UCSD-AML1 (cell line): ENCODE measurements around the gene LSP1.

Source experiments
- DNase-seq: peaks from one replicate; lab custom pipeline; 2025; ENCODE audit not compliant: unreplicated experiment; lab: John Stamatoyannopoulos, UW

Gene LSP1

DNA sequence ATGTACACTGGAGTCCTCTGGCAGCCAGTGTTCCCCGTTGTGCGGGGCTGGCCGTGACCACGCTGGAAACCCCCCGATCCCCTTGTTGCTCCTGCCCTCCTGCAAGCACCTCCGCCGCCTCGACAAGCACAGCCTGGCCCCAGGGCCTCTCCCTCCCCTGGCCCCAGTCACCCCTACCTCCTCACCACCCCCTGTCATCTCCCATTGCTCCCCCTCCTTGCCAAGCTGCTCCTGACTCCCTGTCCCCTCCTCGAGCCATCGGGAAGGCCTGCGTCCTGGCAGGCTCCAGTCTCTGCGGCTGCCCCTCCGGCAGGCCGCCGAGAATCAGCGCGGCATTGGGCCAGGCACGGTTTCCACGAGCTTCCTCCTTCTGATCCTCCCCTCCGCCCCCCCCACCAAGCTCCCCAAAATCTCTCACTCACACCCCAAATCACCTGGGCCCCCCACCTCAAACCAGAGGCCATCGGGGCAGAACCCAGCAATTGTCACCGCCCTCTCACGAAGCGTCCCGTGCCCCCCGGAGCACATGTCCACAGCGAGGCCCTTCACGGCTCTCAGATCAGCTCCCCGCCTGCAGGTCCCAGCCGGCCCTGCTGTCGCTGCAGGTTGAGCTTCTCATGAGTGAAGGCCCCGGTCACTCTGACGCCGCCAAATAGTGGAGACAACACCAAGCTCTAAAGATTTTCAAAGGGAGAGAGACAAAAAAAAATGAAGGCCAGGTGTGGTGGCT is 5.7 kb upstream of the LSP1 start:
- no peak for DNase-seq

DNA sequence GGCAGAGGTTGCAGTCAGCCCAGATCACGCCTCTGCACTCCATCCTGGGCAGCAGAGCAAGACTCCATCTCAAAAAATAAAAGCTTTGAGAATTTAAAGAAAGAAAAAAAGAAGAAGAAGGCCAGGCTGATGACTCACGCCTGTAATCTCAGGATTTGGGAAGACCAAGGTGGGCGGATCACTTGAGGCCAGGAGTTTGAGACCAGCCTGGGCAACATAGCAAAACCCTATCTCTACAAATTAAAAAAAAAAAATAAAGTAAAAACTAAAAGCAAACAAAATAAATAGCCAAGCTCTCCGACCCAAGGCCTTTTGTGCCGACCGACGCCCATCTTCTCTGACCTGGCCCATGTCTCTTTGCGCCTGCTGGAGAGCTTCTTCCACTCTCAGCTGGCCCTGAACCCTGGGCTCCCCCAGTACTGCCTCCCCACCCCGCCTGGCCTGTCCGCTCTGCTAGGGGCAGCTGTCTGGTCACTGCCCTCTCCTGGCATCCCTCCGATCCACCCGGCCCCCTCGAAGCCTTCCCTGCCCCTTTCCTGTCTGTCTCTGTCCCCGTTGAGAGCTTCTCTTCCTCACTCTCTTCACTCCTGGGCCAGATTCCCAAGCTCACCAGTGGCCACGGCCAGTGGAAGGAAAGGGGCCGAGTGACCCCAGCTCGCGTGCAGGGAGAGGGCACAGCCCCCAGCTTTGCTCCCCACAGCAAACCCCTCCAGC is 4.8 kb upstream of the LSP1 start:
- DNase-seq: no peak

DNA sequence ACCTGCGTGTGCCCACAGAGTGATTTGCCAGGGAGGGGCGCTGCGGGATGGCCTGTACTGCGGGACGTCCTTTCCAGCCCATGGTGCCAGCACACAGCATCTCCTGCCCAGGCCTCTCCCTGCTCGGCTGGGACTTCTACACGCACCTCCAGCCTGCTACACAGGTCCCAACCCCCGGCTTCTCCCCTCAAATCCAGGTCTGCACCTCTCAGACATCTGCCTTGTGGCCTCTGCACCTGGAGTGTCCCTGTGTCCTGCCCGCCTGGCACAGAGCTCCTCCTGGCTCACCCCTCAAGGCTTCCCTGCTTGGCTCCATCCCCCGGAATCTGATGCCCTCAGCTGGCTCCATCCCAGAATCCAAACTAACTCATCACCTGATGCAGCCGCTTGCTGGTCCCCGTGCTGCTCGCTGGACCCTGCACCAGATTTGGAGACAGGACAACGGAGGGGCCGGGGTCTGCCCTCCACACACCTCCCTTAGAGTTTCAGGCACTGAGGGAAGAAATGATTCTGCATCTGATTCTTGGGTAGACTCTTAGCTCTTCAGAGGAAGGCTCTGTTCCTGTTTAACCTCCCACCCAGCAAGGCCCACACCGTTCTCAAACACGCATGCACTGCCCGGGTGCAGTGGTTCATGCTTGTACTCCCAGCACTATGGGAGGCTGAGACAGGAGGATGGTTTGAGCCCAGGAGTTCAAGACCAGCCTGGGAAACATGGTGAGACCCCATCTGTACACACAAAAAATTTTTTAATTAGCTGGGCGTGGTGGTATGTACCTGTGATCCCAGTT is 4.0 kb upstream of the LSP1 start:
- no peak for DNase-seq

DNA sequence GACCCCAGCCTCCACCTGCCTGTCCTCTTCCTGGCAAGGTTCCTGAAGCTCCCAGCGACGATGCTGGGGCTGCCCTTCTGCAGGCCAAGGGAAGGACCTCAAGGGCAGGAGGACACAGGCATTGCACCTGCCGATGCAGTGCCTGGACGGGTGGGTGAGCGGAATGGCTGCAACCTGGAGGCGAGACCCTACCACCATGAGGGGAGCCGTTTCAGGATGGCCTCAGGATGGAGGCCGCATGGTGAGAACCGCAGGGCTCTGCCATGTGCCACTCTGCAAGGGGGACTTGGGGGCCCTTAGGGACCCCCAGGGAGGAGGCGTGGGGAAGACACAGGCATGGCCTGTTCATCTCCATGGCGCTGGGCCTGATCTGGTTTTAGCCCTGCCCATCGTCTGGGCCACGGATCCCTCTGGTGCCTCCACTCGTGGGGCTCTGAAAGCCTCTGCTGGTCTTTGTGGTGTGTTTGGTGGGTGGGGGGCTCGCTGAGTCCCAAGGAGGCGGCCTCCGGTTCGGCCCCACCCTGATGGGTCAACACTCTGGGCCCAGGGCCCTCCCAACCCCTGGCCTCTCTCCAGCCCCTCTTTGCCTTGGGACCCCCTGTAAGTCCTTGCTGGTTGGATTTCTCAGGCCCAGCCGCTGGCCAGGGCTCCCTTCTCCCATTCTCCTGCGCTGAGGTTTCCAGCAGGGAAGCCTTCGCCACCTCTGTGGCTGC is 1.3 kb upstream of the LSP1 start:
- no peak for DNase-seq

DNA sequence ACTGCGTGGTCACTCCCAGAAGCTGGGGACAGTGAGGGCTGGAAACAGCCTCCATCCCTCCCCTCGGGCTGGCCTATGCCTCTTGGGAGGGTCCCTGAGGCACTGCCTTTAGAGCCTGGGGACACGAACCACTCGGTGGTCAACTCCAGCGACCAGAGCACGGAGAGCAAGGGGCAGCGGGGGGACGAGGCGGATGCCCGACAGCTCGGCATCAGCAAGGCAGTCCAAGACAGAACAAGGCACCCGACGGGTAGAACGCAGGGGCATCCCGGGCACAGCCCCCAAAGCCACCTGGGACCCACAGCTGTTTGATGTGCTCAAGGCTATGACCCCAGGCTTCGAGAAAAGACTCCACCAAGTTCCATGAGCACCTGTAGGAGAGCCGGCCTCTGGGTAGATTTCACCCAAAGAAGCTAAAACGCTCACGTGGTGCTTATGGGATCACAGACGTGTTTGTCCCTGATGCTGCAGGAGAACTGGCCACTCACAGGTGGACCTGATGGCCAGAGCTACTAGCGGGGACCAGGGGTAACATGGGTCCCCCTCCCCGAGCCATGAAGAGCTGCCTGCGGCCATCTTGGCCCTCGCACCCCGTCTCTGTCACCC is 510 bp upstream of the LSP1 start:
- no peak for DNase-seq

DNA sequence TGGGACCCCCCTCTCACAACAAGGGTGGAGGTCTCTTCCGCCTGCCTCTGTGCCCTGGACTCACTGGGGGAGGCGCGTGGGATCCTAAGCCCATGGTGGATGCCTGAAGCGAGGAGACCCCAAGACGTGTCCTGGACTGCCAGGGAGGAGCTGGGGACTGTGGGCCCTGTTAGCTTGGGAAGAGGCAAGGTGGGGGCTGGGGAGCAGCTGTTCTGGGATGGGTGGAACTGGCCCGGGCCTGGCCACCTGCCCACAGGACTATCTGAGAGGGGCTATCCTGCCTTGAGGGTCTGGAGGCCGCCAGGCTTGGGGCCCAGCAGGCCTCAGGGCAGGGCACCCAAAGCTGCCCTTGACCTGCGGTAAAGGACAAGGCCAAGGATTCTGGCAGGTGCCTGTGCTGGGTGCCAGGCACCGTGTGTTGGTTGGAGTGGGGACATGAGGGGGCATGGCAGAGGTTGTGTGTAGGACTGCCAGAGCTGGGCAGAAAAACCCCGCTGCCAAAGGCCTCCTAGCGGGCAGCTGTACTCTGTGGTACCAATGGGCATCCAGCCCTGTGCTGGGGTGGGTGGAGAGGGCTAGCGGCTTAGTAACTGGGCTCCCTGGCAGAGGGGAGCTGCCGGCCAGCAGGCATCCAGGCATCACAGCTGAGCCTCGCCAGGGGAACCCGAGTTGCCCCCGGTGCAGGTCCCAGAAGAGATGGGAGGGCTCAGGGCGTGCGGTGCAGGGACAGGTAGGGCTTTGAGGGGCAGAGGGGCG is 670 bp downstream of the LSP1 start:
- no peak for DNase-seq

DNA sequence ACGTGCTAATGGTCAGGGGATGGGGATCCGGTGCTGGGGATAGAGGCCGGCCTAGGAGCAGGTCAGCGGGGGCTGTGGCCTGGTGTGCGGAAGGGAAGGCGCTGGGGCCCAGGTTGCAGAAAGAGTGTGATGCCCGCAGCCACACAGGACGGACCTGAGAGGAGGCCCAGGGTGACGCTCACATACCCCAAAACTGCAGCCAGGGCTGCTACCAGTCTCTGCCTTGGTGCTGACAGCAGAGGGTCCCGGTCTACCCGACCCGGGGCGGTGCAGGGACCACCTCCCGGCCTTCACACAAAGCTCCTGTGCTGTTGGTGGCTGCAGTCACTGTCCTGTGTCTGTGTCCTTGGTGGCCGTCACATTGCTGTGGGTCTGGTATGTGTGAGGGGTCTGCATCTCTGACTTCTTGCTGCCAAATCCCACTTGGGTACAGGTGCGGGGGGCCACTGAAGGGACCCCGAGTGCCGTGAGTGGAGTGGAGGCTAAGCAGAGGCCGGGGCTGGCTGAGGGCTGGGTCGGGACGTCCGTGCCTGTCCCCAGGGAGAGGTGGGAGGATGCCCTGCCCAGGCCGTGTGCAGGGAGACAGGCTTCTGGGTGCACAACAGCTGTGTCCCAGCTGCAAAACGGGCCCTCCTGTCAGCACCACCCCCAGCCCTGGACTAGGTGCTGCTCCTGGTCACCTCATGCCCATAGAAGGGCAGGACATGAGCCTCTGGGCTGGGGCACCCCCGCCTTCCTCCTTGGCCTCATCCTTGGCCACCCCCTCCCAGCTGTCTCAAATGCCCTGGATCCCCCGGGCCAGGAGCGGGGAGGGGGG is 1.5 kb downstream of the LSP1 start:
- DNase-seq: no peak

DNA sequence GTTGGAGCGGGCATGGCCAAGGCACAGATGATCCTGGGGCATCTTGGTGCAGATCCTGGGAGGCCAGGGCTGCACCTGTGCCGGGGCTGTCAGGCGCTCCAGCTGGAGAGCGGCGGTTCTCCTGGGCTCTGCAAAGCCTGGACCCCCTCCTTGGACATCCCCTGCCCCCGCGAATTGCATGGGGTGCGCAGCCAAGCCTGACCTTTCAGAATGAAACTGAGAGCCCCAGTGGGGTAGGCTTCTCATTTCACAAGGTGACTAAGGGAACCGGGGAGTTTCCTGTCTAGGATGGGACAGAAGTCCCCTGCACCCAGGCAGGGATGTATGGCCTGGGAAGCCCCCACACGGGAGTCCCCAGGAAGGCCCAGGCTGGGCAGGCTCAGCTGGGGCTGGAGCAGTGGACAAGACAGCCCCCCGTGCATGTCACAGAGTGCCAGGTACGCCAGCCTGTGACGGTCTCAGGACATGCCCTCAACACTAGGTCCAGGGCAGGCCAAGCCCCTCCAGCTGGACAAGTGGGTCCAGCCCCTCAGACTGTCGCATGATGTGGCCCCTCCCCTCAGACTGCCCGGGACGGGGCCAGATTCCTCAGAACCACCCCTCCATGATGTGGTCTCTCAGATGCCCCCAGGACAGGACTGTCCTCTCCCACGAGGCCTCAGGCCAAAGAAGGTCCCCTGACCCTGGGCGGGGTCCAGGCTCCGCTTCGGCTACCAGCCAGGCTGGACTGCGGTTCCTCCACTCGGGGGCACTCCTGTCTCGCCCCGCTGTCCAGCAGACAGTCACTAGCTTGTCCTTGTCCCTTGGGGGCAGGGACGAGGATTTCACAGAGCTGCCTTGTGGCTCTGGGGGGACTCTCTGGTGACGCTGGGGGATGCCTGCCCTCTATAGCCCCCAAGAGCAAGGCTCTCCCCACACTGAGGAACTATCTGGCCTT is 2.3 kb downstream of the LSP1 start:
- DNase-seq: no peak

DNA sequence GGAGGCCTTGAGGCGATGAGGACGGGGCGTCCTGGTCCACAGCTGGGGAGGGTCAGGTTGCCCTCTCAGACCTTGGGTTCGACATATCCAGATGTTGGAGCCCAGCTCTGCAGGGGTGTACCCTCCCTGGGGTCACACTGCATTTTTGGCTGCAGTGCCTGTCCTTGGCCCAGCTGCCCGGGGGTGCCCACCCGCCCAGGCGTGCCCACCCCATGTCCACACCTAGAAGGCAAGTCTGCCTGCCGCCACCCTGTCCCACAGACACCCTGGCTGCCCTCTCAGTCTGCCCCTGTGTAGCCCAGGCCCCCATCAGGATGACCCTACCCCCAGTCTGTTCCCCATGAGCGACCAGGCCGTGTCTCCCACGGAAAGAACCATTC is 3.0 kb downstream of the LSP1 start:
- no peak for DNase-seq

DNA sequence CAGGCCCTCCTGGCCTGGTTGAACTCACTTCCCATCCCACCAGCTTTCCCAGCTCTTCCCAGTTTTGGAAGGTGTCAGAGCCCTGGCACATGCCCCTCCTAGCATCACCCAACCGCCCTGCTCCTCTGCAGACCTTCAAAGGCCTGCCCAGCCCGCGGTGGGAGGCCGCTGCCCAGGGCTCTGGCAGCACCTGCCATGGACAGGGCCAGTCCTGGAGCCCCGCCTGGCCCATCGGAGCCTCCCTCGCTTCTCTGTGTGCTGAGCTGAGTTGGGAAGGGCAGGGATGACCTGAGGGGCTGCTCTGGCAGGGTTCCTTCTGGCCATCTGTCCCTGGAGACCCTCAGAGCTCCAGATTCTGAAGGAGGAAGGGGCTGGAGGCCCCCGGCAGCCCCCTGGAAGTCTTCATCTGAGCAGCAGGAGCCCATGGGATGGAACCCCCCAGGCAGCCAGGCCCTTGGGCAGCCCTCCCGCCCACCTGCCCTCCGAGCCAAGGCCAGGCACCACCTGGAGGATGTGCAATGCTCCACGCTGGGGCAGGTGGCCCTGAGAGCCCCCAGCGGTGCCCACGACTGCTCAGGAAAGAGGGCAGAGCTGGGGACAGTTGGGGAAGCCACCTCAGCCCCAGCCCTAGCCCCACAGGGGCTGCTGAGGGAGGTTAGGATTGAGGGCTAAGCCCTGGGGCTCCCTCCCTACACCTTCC is 3.6 kb downstream of the LSP1 start:
- DNase-seq: no peak

DNA sequence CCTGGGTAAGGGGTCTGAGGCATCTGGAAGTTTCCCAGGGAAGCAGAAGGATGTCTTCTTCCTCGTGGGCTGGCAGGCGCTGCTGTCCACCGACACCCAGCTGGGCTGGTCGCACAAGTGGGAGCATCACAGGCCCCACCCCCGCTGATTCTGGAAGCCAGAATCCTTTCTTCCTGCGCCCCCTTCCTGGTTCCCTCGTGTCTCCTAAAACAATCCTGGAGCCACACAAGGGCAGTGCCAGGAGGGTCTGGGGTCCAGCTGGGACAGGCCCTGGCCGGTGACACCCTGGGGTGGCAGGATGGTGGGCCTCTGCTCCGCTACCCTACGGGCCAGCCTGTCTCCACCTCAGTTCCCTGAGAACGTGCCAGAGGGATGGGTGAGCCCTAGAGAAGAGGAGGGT is 4.2 kb downstream of the LSP1 start:
- no peak for DNase-seq

DNA sequence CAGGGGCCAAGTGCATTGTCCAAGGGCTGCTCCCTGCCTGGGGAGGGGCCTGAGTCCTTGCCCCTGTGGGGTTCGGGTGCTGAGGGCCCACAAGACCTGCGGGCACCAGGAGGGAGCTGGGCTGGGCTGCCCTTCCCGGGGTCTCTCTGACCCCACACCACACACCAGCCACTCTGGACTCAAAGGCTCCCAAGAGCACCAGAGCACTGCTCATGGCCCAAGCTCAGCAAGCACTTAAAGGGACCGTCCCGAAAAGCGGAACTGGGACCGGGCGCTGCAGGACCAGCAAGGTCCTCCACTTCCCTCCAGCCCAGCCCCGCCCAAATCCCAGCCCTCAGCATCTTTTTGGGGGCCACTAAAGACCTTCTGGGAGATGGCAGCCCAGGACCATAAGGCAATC is 5.3 kb downstream of the LSP1 start:
- no peak for DNase-seq

DNA sequence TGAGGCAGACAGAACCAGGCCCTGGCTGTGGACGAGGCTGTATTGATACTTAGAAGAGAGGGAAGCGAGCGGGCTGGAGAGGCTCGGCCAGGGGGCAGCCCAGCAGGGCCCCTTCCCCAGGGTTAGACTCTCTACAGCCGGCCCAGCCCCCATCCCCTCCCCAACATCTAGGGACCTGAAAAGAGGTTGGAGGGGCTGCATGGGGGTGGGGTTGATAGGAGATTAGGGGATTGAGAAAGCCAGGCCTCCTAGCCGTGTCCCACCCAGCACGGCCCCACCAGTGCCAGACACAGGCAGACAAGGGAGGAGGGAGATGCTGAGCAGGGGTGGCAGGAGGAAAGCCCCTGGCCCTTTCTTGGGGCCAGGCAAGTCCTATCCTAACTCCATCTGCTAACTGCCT is 5.7 kb downstream of the LSP1 start:
- DNase-seq: no peak

DNA sequence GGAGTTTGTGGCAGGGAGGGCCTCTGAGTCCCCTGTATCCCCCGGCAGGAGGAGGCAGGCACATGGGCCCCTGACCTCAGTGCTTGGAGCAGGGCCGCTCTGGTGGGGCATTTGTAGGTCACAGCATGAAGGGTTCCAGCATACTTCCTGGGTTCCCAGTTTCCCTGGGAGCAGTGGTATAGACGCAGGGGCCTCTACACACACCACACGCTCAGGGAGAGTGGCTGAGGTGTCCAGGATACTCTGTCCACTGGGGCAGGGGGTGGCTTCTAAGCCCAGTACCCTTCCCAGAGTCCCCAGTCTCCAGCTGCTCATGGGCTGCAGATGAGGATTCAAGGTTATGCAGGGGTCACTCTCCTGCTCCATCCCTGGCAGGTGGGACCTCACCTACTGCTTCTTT is 6.1 kb downstream of the LSP1 start:
- no peak for DNase-seq

DNA sequence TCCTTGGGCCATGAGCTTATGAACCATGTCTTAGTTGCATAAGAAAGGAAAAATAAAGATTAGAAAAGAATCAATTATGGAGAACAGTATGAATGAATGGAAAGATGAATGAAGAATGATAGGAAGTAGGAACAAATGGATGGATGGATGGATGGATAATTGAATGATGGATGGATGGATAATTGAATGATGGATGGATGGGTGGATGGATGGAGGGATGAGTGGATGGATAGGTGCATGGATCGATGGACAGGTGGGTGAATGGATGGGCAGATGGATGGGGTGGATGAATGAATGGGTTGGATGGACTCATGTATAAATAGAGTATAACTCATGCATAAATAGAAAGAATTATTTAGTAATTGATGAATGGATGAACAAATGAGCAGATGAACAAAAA is 7.2 kb downstream of the LSP1 start:
- no peak for DNase-seq

DNA sequence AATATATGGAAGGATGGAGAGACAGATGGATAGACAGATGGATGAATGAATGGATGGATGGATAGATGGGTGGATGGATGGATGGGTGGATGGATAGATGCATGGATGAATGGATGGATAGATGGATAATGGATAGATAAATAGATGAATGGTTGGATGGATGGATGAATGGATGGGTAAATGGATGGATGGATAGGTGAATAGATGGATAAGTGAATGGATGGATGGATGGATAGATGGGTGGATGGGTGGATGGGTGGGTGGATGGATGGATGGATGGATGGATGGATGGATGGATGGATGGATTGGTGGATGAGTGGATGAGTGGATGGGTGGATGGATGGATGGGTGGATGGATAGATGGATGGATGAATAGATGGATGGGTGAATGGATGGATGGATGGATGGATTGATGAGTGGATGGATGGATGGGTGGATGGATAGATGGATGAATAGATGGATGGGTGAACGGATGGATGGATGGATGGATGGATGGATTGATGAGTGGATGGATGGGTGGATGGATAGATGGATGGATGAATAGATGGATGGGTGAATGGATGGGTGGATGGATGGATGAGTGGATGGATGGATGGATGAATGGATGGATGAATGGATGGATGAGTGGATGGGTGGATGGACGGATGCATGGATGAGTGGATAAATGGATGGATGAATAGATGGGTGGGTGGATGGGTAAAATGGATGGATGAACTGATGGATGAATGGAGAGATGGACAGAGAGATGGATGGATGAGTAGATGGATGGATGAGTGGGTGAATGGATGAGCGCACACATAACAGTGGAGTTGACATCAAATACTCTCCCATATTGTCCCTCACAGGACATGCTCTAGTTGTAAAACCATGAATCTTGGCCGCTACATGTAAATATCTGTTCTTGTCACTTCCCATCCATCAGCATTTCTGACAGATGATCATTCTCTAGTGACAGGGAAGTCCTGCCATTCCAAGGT is 8.8 kb downstream of the LSP1 start:
- no peak for DNase-seq
